Neuronal stem cell (in vitro differentiated cells): Measurements from ENCODE around the gene PRKN.

Experiments used
- DNase-seq: peaks from one replicate; pipeline ENCODE4 v3.0.0-alpha.2; 2013; ENCODE audit warnings: low spot score
- H2AFZ ChIP-seq: one replicate; pipeline ENCODE4 v1.6.1; 2013; ENCODE audit warnings: mild to moderate bottlenecking, low read length, inconsistent platforms
- H2AK5ac ChIP-seq: 2 replicates; pipeline ENCODE4 v1.6.1; 2013; ENCODE audit warnings: low read depth, mild to moderate bottlenecking, inconsistent platforms, low read length, moderate library complexity, mixed read lengths
- H2BK120ac ChIP-seq: 2 replicates; pipeline ENCODE4 v1.6.1; 2013; ENCODE audit warnings: low read depth, mild to moderate bottlenecking, inconsistent platforms, low read length, moderate library complexity, mixed read lengths
- H2BK12ac ChIP-seq: one replicate; pipeline ENCODE4 v1.6.1; 2013; ENCODE audit warnings: low read length, inconsistent platforms
- H2BK15ac ChIP-seq: 2 replicates; pipeline ENCODE4 v1.6.1; 2013; ENCODE audit warnings: mild to moderate bottlenecking, low read length, inconsistent platforms, mixed read lengths
- H2BK5ac ChIP-seq: one replicate; pipeline ENCODE4 v1.6.1; 2013; ENCODE audit warnings: inconsistent platforms, mild to moderate bottlenecking, low read length, moderate library complexity
- H3K14ac ChIP-seq: one replicate; pipeline ENCODE4 v1.6.1; 2013; ENCODE audit warnings: low read length, inconsistent platforms
- H3K18ac ChIP-seq: 2 replicates; pipeline ENCODE4 v1.6.1; 2013; ENCODE audit warnings: low read length, inconsistent platforms
- H3K23ac ChIP-seq: 2 replicates; pipeline ENCODE4 v1.6.1; 2013; ENCODE audit warnings: low read depth, mild to moderate bottlenecking, mixed read lengths, low read length, inconsistent platforms; ENCODE audit not compliant: poor library complexity
- H3K27ac ChIP-seq: replicated peaks from 3 replicates; pipeline ENCODE4 v1.5.1; 2013; ENCODE audit warnings: low read length, inconsistent platforms
- H3K27me3 ChIP-seq, 3 experiments: 2 replicates each; pipeline ENCODE4 v1.6.1; 2013; ENCODE audit warnings: low read length in 3 of 3, mild to moderate bottlenecking in 2 of 3, inconsistent platforms in 1 of 3, low read depth in 1 of 3, mixed read lengths in 1 of 3, moderate library complexity in 1 of 3; ENCODE audit not compliant: control insufficient read depth in 3 of 3, insufficient read depth in 3 of 3
- H3K36me3 ChIP-seq, 2 donors: replicated peaks in 1 of 2; 2 replicates each; pipeline ENCODE4 v1.6.1; 2013; ENCODE audit warnings: low read length in 2 of 2; ENCODE audit not compliant: control insufficient read depth in 2 of 2, insufficient read depth in 2 of 2
- H3K4ac ChIP-seq: 2 replicates; pipeline ENCODE4 v1.6.1; 2013; ENCODE audit warnings: inconsistent platforms, mild to moderate bottlenecking, low read length, moderate library complexity
- H3K4me1 ChIP-seq, 2 donors: 1 replicate in 1 of 2; 2 replicates in 1 of 2; pipeline ENCODE4 v1.6.1; 2013; ENCODE audit warnings: low read length in 2 of 2, low read depth in 1 of 2; ENCODE audit not compliant: control insufficient read depth in 2 of 2, insufficient read depth in 1 of 2
- H3K4me2 ChIP-seq: one replicate; pipeline ENCODE4 v1.6.1; 2013; ENCODE audit warnings: mild to moderate bottlenecking, low read length, inconsistent platforms; ENCODE audit not compliant: insufficient read depth, poor library complexity, severe bottlenecking
- H3K4me3 ChIP-seq, 2 donors: 2 replicates each; pipeline ENCODE4 v1.5.1; 2013; ENCODE audit warnings: low read length in 2 of 2, mild to moderate bottlenecking in 2 of 2, inconsistent platforms in 1 of 2, moderate library complexity in 1 of 2
- H3K79me1 ChIP-seq: one replicate; pipeline ENCODE4 v1.6.1; 2013; ENCODE audit warnings: low read depth, mild to moderate bottlenecking, inconsistent platforms, low read length, moderate library complexity
- H3K9ac ChIP-seq: one replicate; pipeline ENCODE4 v1.6.1; 2013; ENCODE audit warnings: mild to moderate bottlenecking, low read depth, low read length, inconsistent platforms; ENCODE audit not compliant: poor library complexity
- H3K9me3 ChIP-seq, 2 donors: replicated peaks in 1 of 2; 2 replicates each; pipeline versions ENCODE3 to v1.6.1; 2013; ENCODE audit warnings: low read length in 2 of 2, mild to moderate bottlenecking in 2 of 2, inconsistent platforms in 1 of 2, low read depth in 1 of 2, mixed read lengths in 1 of 2, moderate library complexity in 1 of 2; ENCODE audit not compliant: control insufficient read depth in 2 of 2, insufficient read depth in 1 of 2
- H4K8ac ChIP-seq: one replicate; pipeline ENCODE4 v1.6.1; 2013; ENCODE audit warnings: low read depth, mild to moderate bottlenecking, inconsistent platforms, low read length, moderate library complexity
- H4K91ac ChIP-seq: one replicate; pipeline ENCODE4 v1.6.1; 2013; ENCODE audit warnings: low read length, low read depth, mild to moderate bottlenecking, inconsistent platforms; ENCODE audit not compliant: poor library complexity
- WGBS, 2 donors: extraction: QIAGEN DNeasy Blood & Tissue Kit; methylation state at CpG; one replicate each; pipeline ENCODE4 v1.1.7; 2013; ENCODE audit warnings: missing lambda C conversion rate in 2 of 2, mixed read lengths in 1 of 2; ENCODE audit not compliant: insufficient read length in 2 of 2, insufficient replicate concordance in 1 of 2; ENCODE audit errors: extremely low coverage in 2 of 2; 5-methylcytosine and 5-hydroxymethylcytosine counted together

PRKN gene

GRCh38 chr6:162377735-162378134 lies 349.8 kb downstream of the PRKN start:
- Histone ChIP-seq H3K4me2 (no peak overlapping the region), H3K18ac (no peak overlapping the region), H3K4me1 (peaks cover 0 to 1% of the 10 kb centered on the region in 2 donors), H2BK15ac (no peak overlapping the region), H2AK5ac (no peak overlapping the region), H3K14ac (no peak overlapping the region), H4K8ac (peak overlapping the region; percentile 19), H3K23ac (no peak overlapping the region), H3K9me3 (no peaks in the 10 kb centered on the region), H3K36me3 (no peaks in the 10 kb centered on the region), H2AFZ (no peak overlapping the region), H3K4me3 (no peak overlapping the region), H3K9ac (no peak overlapping the region), H2BK5ac (no peak overlapping the region), H2BK120ac (no peak overlapping the region), H3K27ac (no peak overlapping the region), H3K4ac (no peak overlapping the region), H2BK12ac (no peak overlapping the region), H3K79me1 (no peaks in the 10 kb centered on the region), H4K91ac (no peak overlapping the region), H3K27me3 (no peaks in the 10 kb centered on the region)
- WGBS, 2 donors: no CpG with 5 or more reads among the region's 7 CpGs
- DNase-seq: no peak

DNA sequence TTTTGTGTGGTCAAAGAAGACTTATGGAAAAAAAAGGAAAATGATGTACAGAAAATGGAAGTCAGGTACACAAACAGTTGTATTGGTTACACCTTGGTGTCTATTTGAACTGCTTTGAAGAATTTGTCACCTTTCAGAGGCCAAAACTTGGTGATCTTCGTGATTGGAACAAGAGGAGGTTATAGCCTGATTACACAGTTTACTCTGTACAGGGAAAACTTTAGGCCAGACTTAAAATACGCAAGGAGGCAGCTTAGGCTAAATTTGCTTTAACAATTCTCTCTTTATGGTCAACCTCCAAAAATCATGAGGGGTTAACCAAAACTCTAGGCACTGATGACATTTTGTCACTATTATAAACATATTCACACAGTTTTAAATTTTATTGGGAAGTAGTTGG lies 353.7 kb downstream of the PRKN start:
- no peak overlapping the region for H3K4ac ChIP-seq
- H2BK120ac ChIP-seq: no peak overlapping the region
- H4K91ac ChIP-seq: no peak overlapping the region
- no peak overlapping the region for H3K4me2 ChIP-seq
- peaks cover 0 to 2% of the 10 kb centered on the region in 2 donors for H3K9me3 ChIP-seq
- no peak overlapping the region for H2BK15ac ChIP-seq
- no peak overlapping the region for H3K9ac ChIP-seq
- WGBS, 2 donors: no CpG with 5 or more reads among the region's 2 CpGs
- no peak overlapping the region for H3K18ac ChIP-seq
- no peaks in the 10 kb centered on the region for H3K36me3 ChIP-seq
- H3K27ac ChIP-seq: no peak overlapping the region
- H2BK5ac ChIP-seq: no peak overlapping the region
- no peak for DNase-seq
- no peak overlapping the region for H3K4me3 ChIP-seq
- no peak overlapping the region for H2AFZ ChIP-seq
- H3K14ac ChIP-seq: no peak overlapping the region
- H3K4me1 ChIP-seq: no peaks in the 10 kb centered on the region
- no peak overlapping the region for H3K23ac ChIP-seq
- H3K79me1 ChIP-seq: no peaks in the 10 kb centered on the region
- H3K27me3 ChIP-seq: no peaks in the 10 kb centered on the region
- H4K8ac ChIP-seq: no peak overlapping the region
- no peak overlapping the region for H2BK12ac ChIP-seq
- H2AK5ac ChIP-seq: no peak overlapping the region

- H3K4me2 ChIP-seq: no peak overlapping the region
- WGBS, 2 donors: no CpG with 5 or more reads among the region's 2 CpGs
- H3K18ac ChIP-seq: no peak overlapping the region
- no peak overlapping the region for H3K27ac ChIP-seq
- H2BK15ac ChIP-seq: no peak overlapping the region
- H3K14ac ChIP-seq: no peak overlapping the region
- H3K79me1 ChIP-seq: no peaks in the 10 kb centered on the region
- H3K23ac ChIP-seq: no peak overlapping the region
- H2AFZ ChIP-seq: no peak overlapping the region
- H4K91ac ChIP-seq: no peak overlapping the region
- no peaks in the 10 kb centered on the region for H3K36me3 ChIP-seq
- H3K9me3 ChIP-seq: peaks cover 0 to 2% of the 10 kb centered on the region in 2 donors
- H4K8ac ChIP-seq: no peak overlapping the region
- no peaks in the 10 kb centered on the region for H3K27me3 ChIP-seq
- H2BK12ac ChIP-seq: no peak overlapping the region
- H2BK120ac ChIP-seq: no peak overlapping the region
- no peak overlapping the region for H3K4ac ChIP-seq
- peaks cover 0 to 3% of the 10 kb centered on the region in 2 donors for H3K4me1 ChIP-seq
- no peak overlapping the region for H3K9ac ChIP-seq
- no peak overlapping the region for H2BK5ac ChIP-seq
- H3K4me3 ChIP-seq: no peak overlapping the region
- no peak overlapping the region for H2AK5ac ChIP-seq
- DNase-seq: no peak
Measured at GRCh38 chr6:162373192-162373591, 354.4 kb downstream of the PRKN start.

- Histone ChIP-seq H3K79me1 (no peaks in the 10 kb centered on the region), H3K27me3 (no peaks in the 10 kb centered on the region), H3K23ac (no peak overlapping the region), H3K18ac (no peak overlapping the region), H3K9me3 (peaks cover 0 to 2% of the 10 kb centered on the region in 2 donors), H2BK5ac (no peak overlapping the region), H2BK15ac (no peak overlapping the region), H3K36me3 (no peaks in the 10 kb centered on the region), H3K4ac (no peak overlapping the region), H3K27ac (no peak overlapping the region), H3K9ac (no peak overlapping the region), H2AK5ac (no peak overlapping the region), H4K91ac (no peak overlapping the region), H2AFZ (no peak overlapping the region), H3K4me1 (peaks cover 0 to 3% of the 10 kb centered on the region in 2 donors), H2BK12ac (no peak overlapping the region), H4K8ac (no peak overlapping the region), H3K4me2 (no peak overlapping the region), H2BK120ac (no peak overlapping the region), H3K4me3 (no peak overlapping the region), H3K14ac (no peak overlapping the region)
- DNase-seq: no peak
- no CpG with 5 or more reads among the region's 9 CpGs for WGBS, 2 donors
Measured at GRCh38 chr6:162372106-162372505, 355.5 kb downstream of the PRKN start.
